HepG2 (cell line): ENCODE results near the gene CALCB. TPM values are rescaled to one million over a fixed set of nuclear protein-coding genes. Genes with fewer than 3 reads are reported as not detected.

ENCODE experiments used
- ATAC-seq: fragments of 200-7000 bp; cut with Tn5 transposase; 3 replicates; pipeline ENCODE4 v1.9.1; 2020; ENCODE audit warnings: mild to moderate bottlenecking, moderate library complexity
- BruUV-seq: library from RNA; stranded (reverse); fragments of 400-500 nt; replicated peaks from 2 replicates; lab custom pipeline; 2021; lab: Mats Ljungman, UMichigan
- CTCF ChIA-PET: fragments of 300-600 bp; formaldehyde crosslinking; extraction: SDS; loops from one replicate; lab custom pipeline; 2021; ENCODE audit warnings: low total read pairs, inconsistent platforms, low intra/inter-chr PET ratio; lab: Yijun Ruan, JAX
- POLR2A ChIA-PET: fragments of 350-600 bp; sonication (Branson Sonifier 250); formaldehyde crosslinking; loops from one replicate; lab custom pipeline; 2020; ENCODE audit warnings: antibody characterized with exemption, inconsistent platforms; lab: Yijun Ruan, JAX
- DNase-seq: peaks from one replicate; pipeline ENCODE4 v3.0.0-alpha.2; 2015; ENCODE audit warnings: low spot score
- FAIRE-seq: peaks from 3 replicates; lab custom pipeline; 2011; peaks lifted over from hg19 to GRCh38; lab: Jason Lieb, UNC
- H2AFZ ChIP-seq: one replicate; pipeline ENCODE4 v1.6.1; 2011; ENCODE audit warnings: low read length, inconsistent platforms
- H3K27ac ChIP-seq: fragments of 300-600 bp; 3 replicates; pipeline ENCODE4 v1.8.0; 2011; ENCODE audit warnings: mixed run types, mild to moderate bottlenecking, mixed read lengths, low read length, inconsistent platforms; ENCODE audit not compliant: insufficient read depth; ENCODE audit errors: extremely low read length
- H3K27me3 ChIP-seq, 2 experiments: fragments of 200-600 bp in 1 of 2; 2 replicates in 1 of 2; 3 replicates in 1 of 2; pipeline versions ENCODE4 v1.6.0 to v1.8.0; 2011; ENCODE audit warnings: low read length in 2 of 2, mild to moderate bottlenecking in 2 of 2, moderate library complexity in 2 of 2, inconsistent platforms in 1 of 2; ENCODE audit not compliant: insufficient read depth in 2 of 2, control insufficient read depth in 1 of 2
- H3K36me3 ChIP-seq, 2 experiments: fragments of 200-600 bp in 1 of 2; replicated peaks in 1 of 2; 2 replicates in 1 of 2; 3 replicates in 1 of 2; pipeline versions ENCODE4 v1.5.1 to v1.8.0; 2011; ENCODE audit warnings: low read length in 2 of 2, inconsistent platforms in 1 of 2; ENCODE audit not compliant: insufficient read depth in 2 of 2, control insufficient read depth in 1 of 2
- H3K4me1 ChIP-seq: 2 replicates; pipeline ENCODE4 v1.5.1; 2012; ENCODE audit warnings: low read length, inconsistent platforms; ENCODE audit not compliant: insufficient read depth
- H3K4me2 ChIP-seq: 2 replicates; pipeline ENCODE4 v1.6.0; 2011; ENCODE audit warnings: low read depth, low read length, inconsistent platforms
- H3K4me3 ChIP-seq, 3 experiments: fragments of 200-600 bp in 1 of 3; sonication (generic), shearing (Covaris generic) in 1 of 3; replicated peaks in 1 of 3; 2 replicates each; pipeline ENCODE4 v1.5.1; 2011 to 2016; ENCODE audit warnings: low read length in 3 of 3, inconsistent platforms in 2 of 3, low read depth in 2 of 3, mild to moderate bottlenecking in 2 of 3, control low read depth in 1 of 3, mixed read lengths in 1 of 3; ENCODE audit not compliant: insufficient read depth in 1 of 3
- H3K79me2 ChIP-seq: one replicate; pipeline ENCODE4 v1.6.1; 2011; ENCODE audit warnings: low read length, inconsistent platforms; ENCODE audit not compliant: insufficient read depth
- H3K9ac ChIP-seq: 2 replicates; pipeline ENCODE4 v1.6.0; 2011; ENCODE audit warnings: mild to moderate bottlenecking, low read depth, low read length, inconsistent platforms; ENCODE audit not compliant: insufficient read depth
- H3K9me3 ChIP-seq: 2 replicates; pipeline ENCODE4 v1.5.1; 2012; ENCODE audit warnings: mild to moderate bottlenecking, low read length
- H4K20me1 ChIP-seq: 2 replicates; pipeline ENCODE4 v1.6.0; 2011; ENCODE audit warnings: inconsistent platforms, mild to moderate bottlenecking, low read length, moderate library complexity; ENCODE audit not compliant: insufficient read depth
- FOXO4 ChIP-seq: sonication (generic); formaldehyde crosslinking; conservative IDR thresholded peaks from 2 replicates; pipeline ENCODE4 v1.8.1; 2023; ENCODE audit warnings: missing genetic modification reagents
- KLF15 ChIP-seq: sonication (generic); formaldehyde crosslinking; IDR thresholded peaks from 2 replicates; pipeline ENCODE4 v1.8.1; 2023; ENCODE audit warnings: borderline replicate concordance, mild to moderate bottlenecking, inconsistent platforms, missing genetic modification reagents, mixed read lengths
- MBNL3 ChIP-seq: fragments of 250-450 bp; sonication (Bioruptor Pico); conservative IDR thresholded peaks from 2 replicates; pipeline ENCODE4 v1.8.0; 2022; ENCODE audit warnings: mild to moderate bottlenecking, inconsistent platforms
- MED8 ChIP-seq: sonication (generic); formaldehyde crosslinking; IDR thresholded peaks from 2 replicates; pipeline ENCODE4 v1.8.1; 2023; ENCODE audit warnings: mild to moderate bottlenecking, missing genetic modification reagents; ENCODE audit not compliant: insufficient replicate concordance
- NBN ChIP-seq: fragments of 450-650 bp; conservative IDR thresholded peaks from 2 replicates; pipeline ENCODE4 v1.6.1; 2017
- NFE2 ChIP-seq: sonication (generic); formaldehyde crosslinking; IDR thresholded peaks from 2 replicates; pipeline ENCODE4 v1.4.0; 2020; ENCODE audit warnings: missing genetic modification reagents
- PHB2 ChIP-seq: fragments of 450-650 bp; IDR thresholded peaks from 2 replicates; pipeline ENCODE4 v1.6.1; 2018; ENCODE audit not compliant: partially characterized antibody
- POLR2AphosphoS2 ChIP-seq: IDR thresholded peaks from 2 replicates; pipeline ENCODE4 v1.6.1; 2011; ENCODE audit warnings: low read depth, low read length, improper control_type of control experiment
- ZBTB26 ChIP-seq: IDR thresholded peaks from 2 replicates; pipeline ENCODE4 v1.6.1; 2016; ENCODE audit warnings: missing compliant biosample characterization, missing genetic modification reagents, borderline replicate concordance
- ZHX2 ChIP-seq, 2 experiments: sonication (generic) in 1 of 2; formaldehyde crosslinking in 1 of 2; IDR thresholded peaks; 2 replicates each; pipeline versions ENCODE4 v1.6.1 to v1.9.0; 2014 to 2022; ENCODE audit warnings: antibody characterized with exemption in 1 of 2, borderline replicate concordance in 1 of 2, inconsistent platforms in 1 of 2, low read depth in 1 of 2, missing genetic modification reagents in 1 of 2
- ZNF234 ChIP-seq: sonication (generic); formaldehyde crosslinking; conservative IDR thresholded peaks from 2 replicates; pipeline ENCODE4 v1.5.1; 2020; ENCODE audit warnings: mild to moderate bottlenecking, missing genetic modification reagents
- ZNF362 ChIP-seq: sonication (generic); formaldehyde crosslinking; IDR thresholded peaks from 2 replicates; pipeline ENCODE4 v1.4.0; 2020; ENCODE audit warnings: missing genetic modification reagents, mild to moderate bottlenecking, borderline replicate concordance
- ZNF772 ChIP-seq: sonication (generic); formaldehyde crosslinking; IDR thresholded peaks from 2 replicates; pipeline ENCODE4 v1.5.0; 2020; ENCODE audit warnings: mild to moderate bottlenecking, missing genetic modification reagents
- in situ Hi-C: cut with HindIII; loops from 2 replicates; pipeline ENCODE4 v1.10.0; 2017; ENCODE audit warnings: low pct_unique_long_range_greater_than_20kb; ENCODE audit not compliant: extremely low pct_ligation_motif_present
- intact Hi-C: fragments of 100-400 bp; cut with micrococcal nuclease; formaldehyde crosslinking; loops from one replicate; pipeline ENCODE4 v1.10.0; 2022; ENCODE audit not compliant: unreplicated experiment
- polyA plus RNA-seq, 8 experiments: library from polyadenylated mRNA; depleted of rRNA in 3 of 8; stranded (reverse) in 7 of 8; unstranded in 1 of 8; fragments of >200 nt; fragmentation: Illumina TruSeq in 4 of 8; extraction: Trizol in 4 of 8; gene quantifications; 2 replicates each; pipeline versions ENCODE4 v1.2.1 to v1.2.3, GENCODE V29; 2011 to 2016; ENCODE audit warnings: low read depth in 4 of 8, missing spikeins in 1 of 8, mixed read lengths in 1 of 8; ENCODE audit not compliant: insufficient read depth in 1 of 8
- total RNA-seq, 5 experiments: library from RNA; depleted of rRNA; stranded (reverse); fragments of >200 nt; fragmentation: Illumina TruSeq; extraction: Trizol; gene quantifications; 2 replicates each; pipeline ENCODE4 v1.2.3, GENCODE V29; 2016; ENCODE audit warnings: low read depth in 1 of 5

Gene CALCB
- total and polyA plus RNA-seq, 2 of the 13 experiments (the other 11 are each of a cell fraction or from before 2014, with no cell fraction given): not detected

- no peak overlapping the region for H3K4me2 ChIP-seq
- no peak overlapping the region for H2AFZ ChIP-seq
- H3K79me2 ChIP-seq: no peaks in the 10 kb centered on the region
- ATAC-seq (no peak), FAIRE-seq (no peak), DNase-seq (no peak)
- H3K4me3 ChIP-seq: no peak overlapping the region
- CTCF ChIA-PET: no interaction called here
- no peaks in the 10 kb centered on the region for H3K27me3 ChIP-seq
- BruUV-seq: no TSS peak
- H3K36me3 ChIP-seq: no peaks in the 10 kb centered on the region
- no peaks in the 10 kb centered on the region for H3K9me3 ChIP-seq
- POLR2A ChIA-PET: no interaction called here
- intact Hi-C loops: no loop called here
- no peak overlapping the region for H3K27ac ChIP-seq
- in situ Hi-C loops: no loop called here
- H4K20me1 ChIP-seq: no peaks in the 10 kb centered on the region
- no peak overlapping the region for H3K9ac ChIP-seq
- H3K4me1 ChIP-seq: no peaks in the 10 kb centered on the region
- TF ChIP-seq NFE2 (CRISPR knock-in tag): no peak
- TF ChIP-seq PHB2: no peak
- TF ChIP-seq NBN: no peak
- no peak for TF ChIP-seq ZHX2 (IDR thresholded peaks at IDR 0.05; ENCODE audit: low read depth)
- TF ChIP-seq ZHX2 (CRISPR knock-in tag; IDR thresholded peaks at IDR 0.05; ENCODE audit: borderline replicate concordance): no peak
- TF ChIP-seq MBNL3 (CRISPR knock-in tag): no peak
- TF ChIP-seq MED8: no peak
- no peak for TF ChIP-seq ZNF362
- TF ChIP-seq POLR2AphosphoS2: no peak
- no peak for TF ChIP-seq ZNF772
- no peak for TF ChIP-seq ZNF234 (CRISPR knock-in tag)
- no peak for TF ChIP-seq FOXO4 (CRISPR knock-in tag)
- no peak for TF ChIP-seq KLF15
- TF ChIP-seq ZBTB26 (CRISPR knock-in tag): no peak
Observed at GRCh38 chr11:15091175-15091574, 17.8 kb downstream of the CALCB start.
